Sciatic nerve (tissue), 2 donors: ENCODE measurements around the gene SLC39A10. TPM values are rescaled to one million over a fixed set of nuclear protein-coding genes. Genes with fewer than 3 reads are reported as not detected.
"Not testable (repeated sequence)": the region's sequence is repeated elsewhere in the genome, so short reads cannot be mapped to it uniquely, and the experiment has no call there.

Source experiments
- ATAC-seq: fragments of 200-7000 bp; cut with Tn5 transposase; one replicate; pipeline ENCODE4 v1.9.1; 2020; ENCODE audit warnings: mild to moderate bottlenecking, moderate library complexity
- DNase-seq: peaks from one replicate; pipeline ENCODE4 v3.0.0-alpha.2; 2020; ENCODE audit warnings: low spot score
- intact Hi-C: fragments of 100-400 bp; cut with DNase I; formaldehyde crosslinking; loops from one replicate; pipeline ENCODE4 v1.14.2; 2022
- total RNA-seq: library from RNA; stranded (reverse); fragmentation: NEBNext Ultra II Directional; extraction: Animal tissue kit (Norgen Biotek cat#: 25700); gene quantifications from one replicate; pipeline ENCODE4 v1.2.1, GENCODE V29; 2021
- donor health status: DM: no; HTN: no; CAD: no.
- donor health status: DM: no; HTN: no; CAD: no.

The SLC39A10 gene
- total RNA-seq, 1 donor from 2014 or later = 40.7 TPM

- no peak for DNase-seq
- ATAC-seq = no peak
Measured at GRCh38 chr2:195642679-195643068, 14.4 kb upstream of the SLC39A10 start.

GRCh38 chr2:195644708-195645107, 12.3 kb upstream of the SLC39A10 start:
- ATAC-seq, intact Hi-C loops, DNase-seq: not testable (repeated sequence)

More at GRCh38 chr2:195642679-195643068, 14.4 kb upstream of the SLC39A10 start:
- intact Hi-C loops = no loop called here

- intact Hi-C loops = no loop called here
- ATAC-seq (no peak), DNase-seq (no peak)
Measured at GRCh38 chr2:195645413-195645812, 11.6 kb upstream of the SLC39A10 start.

GRCh38 chr2:195646424-195646823, 10.6 kb upstream of the SLC39A10 start:
- intact Hi-C loops = no loop called here
- ATAC-seq = no peak
- no peak for DNase-seq

- ATAC-seq (no peak), DNase-seq (no peak)
- intact Hi-C loops = no loop called here
Measured at GRCh38 chr2:195647302-195647701, 9.7 kb upstream of the SLC39A10 start.

- ATAC-seq, intact Hi-C loops, DNase-seq: not testable (repeated sequence)
Measured at GRCh38 chr2:195648370-195648769, 8.7 kb upstream of the SLC39A10 start.

- ATAC-seq (no peak), DNase-seq (no peak)
- intact Hi-C loops = no loop called here
Measured at GRCh38 chr2:195648787-195649186, 8.2 kb upstream of the SLC39A10 start.

GRCh38 chr2:195649629-195650190, 7.3 kb upstream of the SLC39A10 start:
- no peak for DNase-seq
- ATAC-seq = no peak
- intact Hi-C loops = no loop called here

- DNase-seq (no peak), ATAC-seq (no peak)
- intact Hi-C loops = no loop called here
Measured at GRCh38 chr2:195651046-195651445, 6.0 kb upstream of the SLC39A10 start.

- intact Hi-C loops = no loop called here
- no peak for DNase-seq
- ATAC-seq = no peak
Measured at GRCh38 chr2:195652911-195653310, 4.1 kb upstream of the SLC39A10 start.

GRCh38 chr2:195656161-195656858, 716 bp upstream of the SLC39A10 start:
- intact Hi-C loops = no loop called here
- DNase-seq (no peak), ATAC-seq (peak; percentile 1)

GRCh38 chr2:195657634-195658540, 861 bp downstream of the SLC39A10 start:
- ATAC-seq (peak; percentile 40), DNase-seq (peak; percentile 79)
- intact Hi-C loops = no loop called here

- no peak for DNase-seq
- intact Hi-C loops = no loop called here
- ATAC-seq = no peak
Measured at GRCh38 chr2:195658541-195658890, 1.5 kb downstream of the SLC39A10 start.

GRCh38 chr2:195659114-195659513, 2.1 kb downstream of the SLC39A10 start:
- intact Hi-C loops = no loop called here
- ATAC-seq (no peak), DNase-seq (no peak)

GRCh38 chr2:195659982-195660890, 3.2 kb downstream of the SLC39A10 start:
- DNase-seq (peak; percentile 81), ATAC-seq (no peak)
- intact Hi-C loops = no loop called here

GRCh38 chr2:195662138-195662537, 5.1 kb downstream of the SLC39A10 start:
- DNase-seq (no peak), ATAC-seq (no peak)

GRCh38 chr2:195663007-195663406, 6.0 kb downstream of the SLC39A10 start:
- ATAC-seq (no peak), DNase-seq (no peak)
- intact Hi-C loops = no loop called here

More at GRCh38 chr2:195662138-195662537, 5.1 kb downstream of the SLC39A10 start:
- intact Hi-C loops = no loop called here

GRCh38 chr2:195664528-195664927, 7.5 kb downstream of the SLC39A10 start:
- ATAC-seq = no peak
- intact Hi-C loops = no loop called here

GRCh38 chr2:195665153-195665552, 8.1 kb downstream of the SLC39A10 start:
- ATAC-seq, DNase-seq, intact Hi-C loops: not testable (repeated sequence)

More at GRCh38 chr2:195664528-195664927, 7.5 kb downstream of the SLC39A10 start:
- DNase-seq = no peak
